Measurements from ENCODE around the gene CLIC4. TPM values are rescaled to one million over a fixed set of nuclear protein-coding genes. Genes with fewer than 3 reads are reported as not detected.

CLIC4 gene
- total and polyA plus RNA-seq, 9 of the 15 experiments (the other 6 are each of a cell fraction or from before 2014, with no cell fraction given) = 16.0 to 67.5 (median 38.4) TPM

- DNase-seq (ENCODE audit: extremely low read depth in 1 of 4, low spot score in 3 of 4) (no peak), FAIRE-seq (no peak), ATAC-seq (no peak)
- H3K9ac ChIP-seq (ENCODE audit: insufficient read depth in 1 of 2, low read depth in 2 of 2, low read length in 2 of 2) = no peak overlapping the region
- no peaks in the 10 kb centered on the region for H4K20me1 ChIP-seq (replicated peaks; ENCODE audit: control insufficient read depth, insufficient read depth, low read length)
- H3K4me2 ChIP-seq (ENCODE audit: insufficient read depth, low read length) = no peak overlapping the region
- CTCF ChIA-PET (ENCODE audit: low intra/inter-chr PET ratio) = no interaction called here
- intact Hi-C loops (cut with micrococcal nuclease) = no loop called here
- POLR2A ChIA-PET = interaction anchor here (1.1 kb wide), 1 partner anchor 18 kb away, joined by 3 read pairs; no protein-coding TSS in a partner anchor
- H3K9me1 ChIP-seq (ENCODE audit: control insufficient read depth, insufficient read depth, low read length) = no peaks in the 10 kb centered on the region
- H3K27me3 ChIP-seq (ENCODE audit: control insufficient read depth in 2 of 2, insufficient read depth in 2 of 2, low read length in 2 of 2) = no peaks in the 10 kb centered on the region
- H3K36me3 ChIP-seq (ENCODE audit: control insufficient read depth, insufficient read depth, low read length) = no peaks in the 10 kb centered on the region
- no TSS peak for BruUV-seq (replicated peaks)
- in situ Hi-C loops (cut with MboI) = no loop called here
- H3K4me1 ChIP-seq (replicated peaks in 1 of 2; ENCODE audit: control insufficient read depth in 2 of 2, insufficient read depth in 2 of 2, low read length in 2 of 2) = no peaks in the 10 kb centered on the region
- H3K9me3 ChIP-seq (replicated peaks; ENCODE audit: control insufficient read depth, insufficient read depth, low read depth, low read length) = no peaks in the 10 kb centered on the region
- H3K27ac ChIP-seq (ENCODE audit: extremely low read depth, low read depth, low read length) = no peak overlapping the region
- H3K4me3 ChIP-seq = no peak overlapping the region
- peaks cover 18% of the 10 kb centered on the region; the same call in 2 of the 3 replicates for H3K79me2 ChIP-seq (ENCODE audit: control insufficient read depth, insufficient read depth, low read length)
- H2AFZ ChIP-seq (ENCODE audit: low read depth, low read length) = no peak overlapping the region
- TF ChIP-seq TAF9B (IDR thresholded peaks at IDR 0.05; ENCODE audit: partially characterized antibody) (no peak), ZNF589 (CRISPR knock-in tag; IDR thresholded peaks at IDR 0.05; ENCODE audit: low read depth) (no peak), HMGXB4 (CRISPR knock-in tag; IDR thresholded peaks at IDR 0.05) (no peak), RBBP5 (IDR thresholded peaks at IDR 0.05; ENCODE audit: borderline replicate concordance, insufficient read depth, low read length, poor library complexity, severe bottlenecking) (no peak), MGA (IDR thresholded peaks at IDR 0.05) (no peak), MXI1 (IDR thresholded peaks at IDR 0.05; ENCODE audit: low read depth, low read length) (no peak), ZNF449 (CRISPR knock-in tag; IDR thresholded peaks at IDR 0.05) (no peak), ZNF586 (CRISPR knock-in tag; conservative IDR thresholded peaks at IDR 0.05) (no peak)
Observed at GRCh38 chr1:24786191-24786590, 40.9 kb downstream of the CLIC4 start.

All from K562 (cell line).